Heart left ventricle (tissue), 16 donors: Measurements from ENCODE around the gene INSRR. TPM values are rescaled to one million over a fixed set of nuclear protein-coding genes. Genes with fewer than 3 reads are reported as not detected.
A peak's percentile ranks its signal among the peaks of the same experiment; 100 is the strongest.

Source experiments
- ATAC-seq, 4 donors: fragments of 200-7000 bp; cut with Tn5 transposase; one replicate each; pipeline ENCODE4 v1.9.1; 2020 to 2022; ENCODE audit warnings: moderate library complexity in 4 of 4, mild to moderate bottlenecking in 3 of 4, moderate number of reproducible peaks in 1 of 4
- DNase-seq, 5 donors: peaks; one replicate each; pipeline ENCODE4 v3.0.0-alpha.2; 2020
- H3K27ac ChIP-seq, 12 donors: fragments of 200-600 bp; sonication (generic) in 4 of 12; one replicate each; pipeline versions ENCODE4 v1.5.0 to v1.8.0; 2016 to 2022; ENCODE audit warnings: mild to moderate bottlenecking in 2 of 12
- H3K27me3 ChIP-seq, 9 donors: fragments of 200-600 bp; sonication (generic) in 2 of 9; one replicate each; pipeline versions ENCODE4 v1.5.1 to v1.8.0; 2016 to 2022; ENCODE audit warnings: mild to moderate bottlenecking in 3 of 9
- H3K36me3 ChIP-seq, 9 donors: fragments of 200-600 bp; sonication (generic) in 2 of 9; one replicate each; pipeline versions ENCODE4 v1.5.0 to v1.8.0; 2018 to 2022; ENCODE audit warnings: mild to moderate bottlenecking in 2 of 9
- H3K4me1 ChIP-seq, 12 donors: fragments of 200-600 bp; sonication (generic) in 4 of 12; one replicate each; pipeline versions ENCODE4 v1.5.0 to v1.8.0; 2016 to 2022; ENCODE audit warnings: mild to moderate bottlenecking in 3 of 12
- H3K4me3 ChIP-seq, 12 donors: fragments of 200-600 bp; sonication (generic) in 4 of 12; one replicate each; pipeline versions ENCODE4 v1.5.0 to v1.8.0; 2017 to 2022; ENCODE audit warnings: mild to moderate bottlenecking in 9 of 12, moderate library complexity in 4 of 12
- H3K9me3 ChIP-seq, 12 donors: fragments of 200-600 bp; sonication (generic) in 4 of 12; one replicate each; pipeline versions ENCODE4 v1.5.0 to v1.8.0; 2016 to 2022; ENCODE audit warnings: mild to moderate bottlenecking in 1 of 12
- POLR2A ChIP-seq, 2 donors: fragments of 450-650 bp; IDR thresholded peaks; one replicate each; pipeline ENCODE4 v1.6.1; 2017; ENCODE audit warnings: antibody characterized with exemption in 2 of 2, mild to moderate bottlenecking in 2 of 2, moderate library complexity in 2 of 2
- WGBS, 4 donors: extraction: QIAGEN DNeasy Blood & Tissue Kit in 2 of 4; methylation state at CpG; one replicate each; pipeline versions ENCODE4 v1.1.5 to v1.1.7; 2013 to 2018; 5-methylcytosine and 5-hydroxymethylcytosine counted together
- intact Hi-C, 10 donors: fragments of 100-400 bp; cut with DNase I; formaldehyde crosslinking; loops; one replicate each; pipeline versions ENCODE4 v1.11.1 to v1.14.2; 2022
- polyA plus RNA-seq, 2 donors: library from polyadenylated mRNA; stranded (reverse); fragments of 200-250 nt; gene quantifications; one replicate each; pipeline ENCODE4 v1.2.3, GENCODE V29; 2013
- total RNA-seq, 9 donors: library from RNA; depleted of rRNA in 2 of 9; stranded (reverse); fragments of >200 nt in 2 of 9; fragmentation: NEBNext Ultra II Directional in 3 of 9; extraction: Animal tissue kit (Norgen Biotek cat#: 25700) in 3 of 9; gene quantifications; one replicate each; pipeline versions ENCODE4 v1.1.0 to v1.2.4, GENCODE V29; 2016 to 2023
- TF ChIP-seq, protein P1 (sequence below), 12 donors: fragments of 200-600 bp; sonication (generic) in 4 of 12; IDR thresholded peaks; one replicate each; pipeline versions ENCODE4 v1.5.0 to v1.8.0; 2018 to 2022; ENCODE audit warnings: antibody characterized with exemption in 12 of 12, mild to moderate bottlenecking in 5 of 12
- donor health status: ischemic (EF 13 %, LVEDD 7.1; RV severe dilation, severe dysfunction).
- donor health status: healthy with polysubstance abuse.
- donor health status: DM: no; HTN: yes; CAD: no.
- donor health status: DM: no; HTN: no; CAD: no.
- donor health status: ischemic (EF 25% LVEDD 6.9; RV normal size, moderate dysfunction).
- donor health status: ischemic (EF 25% LVEDD 5.7; RV mildly dilated, moderate dysfunction).
- donor health status: healthy.
- donor health status: DM: yes; HTN: yes; CAD: no.
- donor health status: ischemic (EF 35%, LVEDD 5.7; RV mildly dilated, moderate dysfunction).
- donor health status: nonischemic (EF 11% LVEDD 7.7; RV severe dilation, severe dysfunction).
- donor health status: DM: yes; HTN: yes; CAD: no.
- donor health status: PGD.
- donor health status: ischemic (EF 29% LVEDD 5.4; RV normal size, mild dysfunction).
- donor health status: nonischemic (EF 23%, LVEDD 6.1; RV moderate dilation, normal function).

INSRR gene
- total and polyA plus RNA-seq, 11 donors, result 0.07 to 0.42 (median 0.12) TPM; not detected in 3

DNA sequence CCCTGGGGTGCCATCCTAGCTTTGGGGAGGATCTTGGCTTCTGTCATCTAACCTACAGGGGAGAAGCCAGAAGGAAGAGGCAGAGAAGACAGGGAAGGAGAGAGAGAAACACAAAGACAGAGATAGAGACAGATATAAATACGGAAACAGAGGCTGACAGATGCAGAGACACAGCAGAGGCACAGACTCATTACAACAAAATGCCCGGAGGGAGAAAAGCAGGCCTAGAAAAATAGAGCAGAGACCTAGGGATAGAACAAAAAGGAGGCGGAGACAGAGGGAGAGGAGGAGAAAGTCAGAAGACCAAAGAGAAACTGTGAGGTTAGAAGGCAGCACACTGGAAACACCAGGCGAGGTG lies 36.5 kb upstream of the INSRR start:
- Histone ChIP-seq H3K36me3 (no peaks in the 10 kb centered on the region), H3K27me3 (peaks cover 0 to 28% (median 0%) of the 10 kb centered on the region in 9 donors), H3K9me3 (no peaks in the 10 kb centered on the region), H3K4me3 (peak overlapping the region in 10 of 12 donors; percentile 61 to 91 (median 78)), H3K4me1 (peaks cover 3 to 85% (median 68%) of the 10 kb centered on the region in 12 donors), H3K27ac (peak overlapping the region; percentile 80 to 99 (median 93))
- DNase-seq (no peak), ATAC-seq (no peak)
- WGBS, 4 donors, result 58 to 71% (median 67%) methylated on average over 4 of the region's 4 CpGs
- intact Hi-C loops, result loop anchor here in 1 of 10 donors (2.0 to 10.0 kb wide), 2 partner anchors 25 to 211 kb away; partner anchors contain the start of gene LRRC71
- no peak for TF ChIP-seq POLR2A (IDR thresholded peaks at IDR 0.05)
- TF ChIP-seq, protein P1, sequence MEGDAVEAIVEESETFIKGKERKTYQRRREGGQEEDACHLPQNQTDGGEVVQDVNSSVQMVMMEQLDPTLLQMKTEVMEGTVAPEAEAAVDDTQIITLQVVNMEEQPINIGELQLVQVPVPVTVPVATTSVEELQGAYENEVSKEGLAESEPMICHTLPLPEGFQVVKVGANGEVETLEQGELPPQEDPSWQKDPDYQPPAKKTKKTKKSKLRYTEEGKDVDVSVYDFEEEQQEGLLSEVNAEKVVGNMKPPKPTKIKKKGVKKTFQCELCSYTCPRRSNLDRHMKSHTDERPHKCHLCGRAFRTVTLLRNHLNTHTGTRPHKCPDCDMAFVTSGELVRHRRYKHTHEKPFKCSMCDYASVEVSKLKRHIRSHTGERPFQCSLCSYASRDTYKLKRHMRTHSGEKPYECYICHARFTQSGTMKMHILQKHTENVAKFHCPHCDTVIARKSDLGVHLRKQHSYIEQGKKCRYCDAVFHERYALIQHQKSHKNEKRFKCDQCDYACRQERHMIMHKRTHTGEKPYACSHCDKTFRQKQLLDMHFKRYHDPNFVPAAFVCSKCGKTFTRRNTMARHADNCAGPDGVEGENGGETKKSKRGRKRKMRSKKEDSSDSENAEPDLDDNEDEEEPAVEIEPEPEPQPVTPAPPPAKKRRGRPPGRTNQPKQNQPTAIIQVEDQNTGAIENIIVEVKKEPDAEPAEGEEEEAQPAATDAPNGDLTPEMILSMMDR (IDR thresholded peaks at IDR 0.05), result no peak

DNA sequence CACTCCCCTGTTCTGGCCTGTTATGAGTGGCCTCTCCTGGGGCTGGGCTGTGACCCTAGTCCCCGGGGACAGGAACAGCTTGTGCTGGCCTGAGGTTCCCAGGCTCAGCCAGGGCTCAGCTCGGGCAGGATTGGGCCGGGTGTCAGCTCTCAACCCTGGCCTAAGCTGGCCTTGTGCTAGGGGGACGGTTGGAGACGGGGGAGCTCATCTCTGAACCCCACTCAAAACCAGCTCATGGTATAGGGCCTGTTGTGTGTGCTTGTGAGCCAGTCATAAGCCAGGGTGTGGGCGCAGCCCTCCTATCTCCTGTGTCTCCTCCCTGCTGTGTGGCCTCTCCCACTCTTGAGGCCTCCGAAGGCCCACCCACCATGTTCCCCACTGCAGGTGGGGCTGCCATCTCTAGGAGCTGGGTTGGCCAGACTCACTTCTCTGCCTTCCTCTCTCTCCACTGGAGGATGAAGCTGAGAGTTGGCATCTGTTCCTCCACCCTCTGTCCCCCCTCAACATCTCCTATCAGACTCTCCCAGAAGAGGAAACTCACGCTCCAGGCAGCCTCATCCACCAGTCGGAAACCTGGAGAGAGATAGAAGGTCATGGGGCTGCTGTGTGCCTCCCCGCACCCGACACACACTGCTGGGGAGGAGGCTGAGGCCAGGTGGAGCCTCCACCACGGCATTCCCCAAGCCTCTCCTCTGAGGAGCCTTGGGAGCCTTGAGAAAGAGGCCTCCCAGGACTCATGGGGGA lies 36.0 kb upstream of the INSRR start:
- Histone ChIP-seq H3K4me3 (peak overlapping the region in 11 of 12 donors; percentile 30 to 91 (median 75)), H3K4me1 (peaks cover 3 to 80% (median 62%) of the 10 kb centered on the region in 12 donors), H3K9me3 (no peaks in the 10 kb centered on the region), H3K27ac (peak overlapping the region; percentile 80 to 99 (median 93)), H3K36me3 (no peaks in the 10 kb centered on the region), H3K27me3 (peaks cover 0 to 28% (median 0%) of the 10 kb centered on the region in 9 donors)
- ATAC-seq (peak; percentile 33 to 38 (median 36)), DNase-seq (peak; percentile 60 to 79 (median 76))
- WGBS, 4 donors, result 35 to 49% (median 44%) methylated on average over 8 to 12 of the region's 12 CpGs
- intact Hi-C loops, result loop anchor here in 3 of 10 donors (2.0 to 10.0 kb wide), 4 partner anchors 26 to 210 kb away; partner anchors contain the start of genes ISG20L2 (in 1 of the 3), LRRC71 (in 1 of the 3) and METTL25B (in 1 of the 3)
- TF ChIP-seq, protein P1 (IDR thresholded peaks at IDR 0.05), result no peak
- TF ChIP-seq POLR2A (IDR thresholded peaks at IDR 0.05), result no peak

DNA sequence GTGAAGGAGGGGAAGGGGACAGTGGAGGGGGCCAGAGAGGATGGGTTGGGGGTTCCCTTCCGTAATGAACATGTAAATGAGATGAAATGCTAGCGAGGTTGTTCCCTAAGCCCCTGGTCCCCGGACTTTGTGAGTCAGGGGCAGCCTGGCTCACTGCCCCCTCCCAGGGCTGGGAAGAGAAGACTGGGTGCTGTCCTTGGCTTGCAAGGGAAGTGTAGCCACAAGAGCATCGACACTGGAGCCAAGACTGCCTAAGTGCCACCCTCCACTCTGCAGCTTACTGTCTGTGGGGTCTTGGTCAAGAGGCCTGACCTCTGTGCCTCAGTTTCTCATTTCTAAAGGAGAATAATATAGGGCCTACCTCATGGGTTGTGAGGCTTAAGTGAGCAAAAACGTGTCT lies 35.1 kb upstream of the INSRR start:
- H3K27ac ChIP-seq, result peak overlapping the region; percentile 80 to 99 (median 93)
- DNase-seq, result peak in 2 of 5 donors; percentile 17 to 21
- H3K27me3 ChIP-seq, result peaks cover 0 to 28% (median 0%) of the 10 kb centered on the region in 9 donors
- no peaks in the 10 kb centered on the region for H3K9me3 ChIP-seq
- H3K36me3 ChIP-seq, result no peaks in the 10 kb centered on the region
- intact Hi-C loops, result loop anchor here in 3 of 10 donors (2.0 to 10.0 kb wide), 4 partner anchors 27 to 209 kb away; partner anchors contain the start of genes ISG20L2 (in 1 of the 3), LRRC71 (in 1 of the 3) and METTL25B (in 1 of the 3)
- H3K4me3 ChIP-seq, result peak overlapping the region; percentile 30 to 91 (median 72)
- 19 to 39% (median 31%) methylated on average over 4 to 5 of the region's 5 CpGs for WGBS, 4 donors
- TF ChIP-seq POLR2A (IDR thresholded peaks at IDR 0.05), result no peak
- TF ChIP-seq, protein P1 (IDR thresholded peaks at IDR 0.05), result no peak
- no peak for ATAC-seq
- H3K4me1 ChIP-seq, result peaks cover 0 to 71% (median 53%) of the 10 kb centered on the region in 12 donors
